Measurements from ENCODE around the gene EID1.
"Not testable (repeated sequence)": the region's sequence is repeated elsewhere in the genome, so short reads cannot be mapped to it uniquely, and the experiment has no call there.

EID1 gene

DNA sequence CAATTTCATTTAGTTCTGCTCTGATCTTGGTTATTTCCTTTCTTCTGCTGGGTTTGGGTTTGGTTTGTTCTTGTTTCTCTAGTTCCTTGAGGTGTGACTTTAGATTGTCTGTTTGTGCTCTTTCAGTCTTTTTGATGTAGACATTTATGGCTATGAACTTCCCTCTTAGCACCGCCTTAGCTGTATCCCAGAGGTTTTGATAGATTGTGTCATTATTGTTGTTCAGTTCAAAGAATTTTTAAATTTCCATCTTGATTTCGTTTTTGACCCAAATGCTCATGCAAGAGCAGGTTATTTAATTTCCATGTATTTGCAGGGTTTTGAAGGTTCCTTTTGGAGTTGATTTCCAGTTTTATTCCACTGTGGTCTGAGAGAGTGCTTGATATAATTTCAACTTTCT lies 32.6 kb downstream of the EID1 start:
- H3K9me3 ChIP-seq (ENCODE audit: insufficient read depth, low read depth, low read length); H3K27me3 ChIP-seq (ENCODE audit: insufficient read depth, low read length); H3K9ac ChIP-seq (ENCODE audit: low read depth, low read length); H3K4me1 ChIP-seq (ENCODE audit: insufficient read depth, low read length); H3K27ac ChIP-seq (ENCODE audit: low read depth, low read length); H3K36me3 ChIP-seq (ENCODE audit: insufficient read depth, low read length); H3K4me3 ChIP-seq (ENCODE audit: low read length): not testable (repeated sequence)
- 85% methylated on average over 2 of the region's 2 CpGs for WGBS

DNA sequence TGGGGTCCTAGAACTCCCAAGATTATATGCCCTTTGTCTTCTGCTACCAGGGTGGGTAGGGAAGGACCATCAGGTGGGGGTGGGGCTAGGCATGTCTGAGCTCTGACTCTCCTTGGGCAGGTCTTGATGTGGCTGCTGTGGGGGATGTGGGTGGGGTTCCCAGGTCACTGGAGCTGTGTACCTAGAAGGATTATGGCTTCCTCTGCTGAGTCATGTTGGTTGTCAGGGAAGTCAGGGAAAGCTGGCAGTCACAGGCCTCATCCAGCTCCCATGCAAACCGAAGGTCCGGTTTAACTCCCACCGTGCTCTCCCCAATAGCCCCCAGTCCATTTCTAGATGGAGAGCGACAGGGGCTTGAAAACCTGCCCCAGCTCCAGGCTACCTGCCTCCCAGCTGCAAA lies 35.2 kb downstream of the EID1 start:
- Histone ChIP-seq H3K4me3 (ENCODE audit: low read length) (no peak overlapping the region), H3K36me3 (ENCODE audit: insufficient read depth, low read length) (no peaks in the 10 kb centered on the region), H3K9me3 (ENCODE audit: insufficient read depth, low read depth, low read length) (no peaks in the 10 kb centered on the region), H3K27me3 (ENCODE audit: insufficient read depth, low read length) (no peaks in the 10 kb centered on the region), H3K9ac (ENCODE audit: low read depth, low read length) (no peak overlapping the region), H3K27ac (ENCODE audit: low read depth, low read length) (no peak overlapping the region), H3K4me1 (ENCODE audit: insufficient read depth, low read length) (no peaks in the 10 kb centered on the region)
- 96% methylated on average over 4 of the region's 4 CpGs for WGBS

DNA sequence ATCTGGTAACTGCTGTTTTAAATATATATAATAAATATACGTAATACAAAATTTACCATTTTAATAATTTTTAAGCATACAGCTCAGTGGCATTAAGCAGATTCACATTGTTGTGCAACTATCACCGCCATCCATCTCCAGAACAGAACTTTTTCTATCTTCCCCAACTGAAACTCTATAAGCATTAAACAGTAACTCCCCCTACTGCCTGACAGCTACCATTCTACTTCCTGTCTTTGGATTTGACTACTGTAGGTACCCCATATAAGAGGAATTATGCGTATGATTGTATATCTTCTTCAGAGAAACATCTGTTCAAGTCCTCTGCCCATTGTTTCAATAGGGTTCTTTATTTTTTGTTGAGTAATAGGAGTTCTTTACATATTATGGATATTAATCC lies 36.8 kb downstream of the EID1 start:
- no peaks in the 10 kb centered on the region for H3K9me3 ChIP-seq (ENCODE audit: insufficient read depth, low read depth, low read length)
- no peak overlapping the region for H3K9ac ChIP-seq (ENCODE audit: low read depth, low read length)
- WGBS = 95% methylated on average over 2 of the region's 3 CpGs
- H3K27ac ChIP-seq (ENCODE audit: low read depth, low read length) = no peak overlapping the region
- H3K27me3 ChIP-seq (ENCODE audit: insufficient read depth, low read length) = no peaks in the 10 kb centered on the region
- H3K4me1 ChIP-seq (ENCODE audit: insufficient read depth, low read length) = no peaks in the 10 kb centered on the region
- H3K4me3 ChIP-seq (ENCODE audit: low read length) = no peak overlapping the region
- no peaks in the 10 kb centered on the region for H3K36me3 ChIP-seq (ENCODE audit: insufficient read depth, low read length)

DNA sequence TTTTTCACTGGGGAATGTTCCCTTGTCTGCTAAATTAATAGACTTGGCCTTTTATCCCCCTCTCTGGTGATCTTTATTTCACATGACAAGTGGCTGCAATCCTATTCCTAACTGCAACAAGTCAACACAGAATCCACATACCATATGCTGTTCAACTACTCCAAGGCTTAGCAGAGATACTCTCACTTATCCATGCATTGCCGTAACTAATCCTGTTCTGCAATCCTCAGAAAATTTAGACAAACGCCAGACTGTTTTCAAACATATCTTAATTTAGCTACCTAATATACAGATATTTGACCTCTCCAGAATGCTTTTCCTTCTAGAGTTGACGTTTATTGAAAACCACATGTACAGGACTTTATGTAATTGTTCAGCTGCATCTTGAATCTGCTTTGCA lies 37.9 kb downstream of the EID1 start:
- no peaks in the 10 kb centered on the region for H3K36me3 ChIP-seq (ENCODE audit: insufficient read depth, low read length)
- no peaks in the 10 kb centered on the region for H3K27me3 ChIP-seq (ENCODE audit: insufficient read depth, low read length)
- H3K27ac ChIP-seq (ENCODE audit: low read depth, low read length) = no peak overlapping the region
- 87% methylated on average over 3 of the region's 3 CpGs for WGBS
- no peaks in the 10 kb centered on the region for H3K4me1 ChIP-seq (ENCODE audit: insufficient read depth, low read length)
- no peak overlapping the region for H3K4me3 ChIP-seq (ENCODE audit: low read length)
- H3K9me3 ChIP-seq (ENCODE audit: insufficient read depth, low read depth, low read length) = no peaks in the 10 kb centered on the region
- H3K9ac ChIP-seq (ENCODE audit: low read depth, low read length) = no peak overlapping the region

DNA sequence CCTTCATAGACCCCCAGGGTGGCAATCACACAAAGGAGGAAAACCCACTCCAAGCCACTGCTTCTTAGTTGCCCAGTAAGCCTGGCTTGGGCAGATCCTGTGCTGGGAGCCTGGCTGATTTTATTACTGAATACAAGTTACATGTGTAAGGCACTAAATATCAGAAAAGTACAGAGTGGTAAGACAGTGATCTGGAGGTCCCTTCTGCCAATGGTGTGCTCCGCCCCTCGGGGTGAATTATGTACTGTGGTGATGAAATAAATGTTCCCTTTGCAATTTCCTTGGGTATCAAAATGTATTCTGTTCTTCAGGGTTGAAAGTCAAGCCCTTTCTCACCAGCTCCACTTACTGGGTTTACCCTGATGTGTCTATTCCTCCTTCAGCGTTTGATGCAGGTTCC lies 38.8 kb downstream of the EID1 start:
- Histone ChIP-seq H3K9me3 (ENCODE audit: insufficient read depth, low read depth, low read length) (no peaks in the 10 kb centered on the region), H3K27ac (ENCODE audit: low read depth, low read length) (no peak overlapping the region), H3K4me3 (ENCODE audit: low read length) (no peak overlapping the region), H3K27me3 (ENCODE audit: insufficient read depth, low read length) (no peaks in the 10 kb centered on the region), H3K36me3 (ENCODE audit: insufficient read depth, low read length) (no peaks in the 10 kb centered on the region), H3K4me1 (ENCODE audit: insufficient read depth, low read length) (no peaks in the 10 kb centered on the region), H3K9ac (ENCODE audit: low read depth, low read length) (no peak overlapping the region)
- WGBS = 89% methylated on average over 3 of the region's 3 CpGs

DNA sequence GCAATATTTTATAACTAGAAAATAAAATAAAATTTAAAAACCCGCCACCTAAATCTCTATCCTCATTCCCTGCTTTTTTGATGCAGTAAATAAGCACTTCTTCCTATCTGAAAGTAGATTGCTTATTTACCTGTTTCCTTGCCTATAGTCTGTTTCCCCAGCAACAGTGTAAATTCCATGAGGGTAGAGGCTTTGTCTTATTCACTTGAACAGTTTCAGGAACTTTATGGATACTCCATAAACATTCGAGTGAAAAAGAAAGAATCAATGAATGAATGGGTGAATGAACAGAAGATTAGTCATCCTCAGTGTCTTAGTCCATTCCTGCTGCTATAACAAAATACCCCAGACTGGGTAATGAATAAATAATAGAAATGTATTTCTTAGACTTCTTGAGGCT lies 44.1 kb downstream of the EID1 start:
- Histone ChIP-seq H3K9ac (ENCODE audit: low read depth, low read length) (no peak overlapping the region), H3K27ac (ENCODE audit: low read depth, low read length) (no peak overlapping the region), H3K9me3 (ENCODE audit: insufficient read depth, low read depth, low read length) (no peaks in the 10 kb centered on the region), H3K36me3 (ENCODE audit: insufficient read depth, low read length) (no peaks in the 10 kb centered on the region), H3K4me1 (ENCODE audit: insufficient read depth, low read length) (no peaks in the 10 kb centered on the region), H3K4me3 (ENCODE audit: low read length) (no peak overlapping the region), H3K27me3 (ENCODE audit: insufficient read depth, low read length) (no peaks in the 10 kb centered on the region)
- WGBS = 84% methylated on average over 2 of the region's 2 CpGs

DNA sequence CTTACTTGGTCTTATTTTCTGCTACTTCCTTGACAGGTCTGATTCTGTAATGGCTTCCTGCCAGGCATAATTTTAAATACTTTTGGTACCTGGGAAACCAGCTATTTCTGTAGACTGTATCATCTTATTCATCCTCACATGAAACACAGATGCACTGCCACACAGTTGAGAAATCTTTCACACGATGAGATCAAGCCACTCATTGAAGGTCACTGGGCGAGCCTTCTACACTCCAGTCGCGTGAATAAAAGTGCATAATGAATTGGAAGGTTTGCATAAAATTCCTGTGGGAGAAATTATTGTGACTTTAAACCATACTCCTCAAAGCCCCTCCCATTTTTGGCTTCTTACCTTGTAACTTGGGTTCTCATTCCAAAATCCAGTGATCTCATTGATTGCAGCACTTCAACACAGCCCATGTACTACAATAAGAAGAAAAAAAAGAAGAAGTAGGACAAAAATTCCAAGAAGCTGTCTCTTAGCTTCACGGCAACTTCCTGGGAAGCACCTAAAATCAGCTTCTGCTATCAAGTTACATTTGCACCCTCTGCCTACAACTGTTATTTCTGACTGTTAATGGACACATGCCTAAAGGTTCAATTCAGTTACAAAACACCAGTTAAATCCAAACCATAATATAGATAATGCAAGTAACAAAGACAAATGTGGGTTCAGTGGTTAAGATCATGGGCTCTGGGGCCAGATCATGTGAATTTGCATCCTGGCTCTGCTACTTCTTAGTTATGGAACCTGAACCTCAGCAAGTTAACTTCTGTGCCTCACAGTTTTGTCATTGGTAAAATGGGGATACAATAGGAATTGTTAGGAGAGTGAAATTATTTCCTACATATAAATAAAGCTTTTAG lies 46.8 kb downstream of the EID1 start:
- no peak overlapping the region for H3K27ac ChIP-seq (ENCODE audit: low read depth, low read length)
- H3K27me3 ChIP-seq (ENCODE audit: insufficient read depth, low read length) = no peaks in the 10 kb centered on the region
- H3K9me3 ChIP-seq (ENCODE audit: insufficient read depth, low read depth, low read length) = no peaks in the 10 kb centered on the region
- H3K36me3 ChIP-seq (ENCODE audit: insufficient read depth, low read length) = no peaks in the 10 kb centered on the region
- H3K4me1 ChIP-seq (ENCODE audit: insufficient read depth, low read length) = no peaks in the 10 kb centered on the region
- no peak overlapping the region for H3K9ac ChIP-seq (ENCODE audit: low read depth, low read length)
- 92% methylated on average over 5 of the region's 5 CpGs for WGBS
- no peak overlapping the region for H3K4me3 ChIP-seq (ENCODE audit: low read length)

DNA sequence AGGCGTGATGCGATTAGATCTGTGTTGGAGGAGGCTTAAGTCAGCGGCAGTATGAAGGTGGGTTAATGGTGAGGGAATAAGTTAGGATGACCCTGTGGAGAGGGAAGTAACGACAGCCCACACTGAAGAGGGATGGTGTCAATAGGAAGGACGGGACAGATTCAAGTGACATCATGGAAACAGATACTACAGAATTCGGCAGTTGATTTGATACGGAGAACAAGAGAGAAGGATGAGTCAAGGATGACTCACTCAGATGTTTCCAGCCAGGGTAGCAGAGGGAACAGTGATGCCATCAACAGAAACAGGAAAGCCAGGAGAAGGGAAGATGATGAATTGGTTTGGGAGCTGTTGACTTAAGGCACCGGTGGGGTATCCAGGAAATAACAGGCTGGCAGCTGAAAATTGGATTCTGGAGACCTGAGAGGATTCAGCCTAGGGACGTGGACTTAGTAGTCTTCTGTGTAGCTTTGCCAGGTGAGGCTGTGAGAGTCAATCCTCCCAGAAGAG lies 47.8 kb downstream of the EID1 start:
- no peaks in the 10 kb centered on the region for H3K36me3 ChIP-seq (ENCODE audit: insufficient read depth, low read length)

DNA sequence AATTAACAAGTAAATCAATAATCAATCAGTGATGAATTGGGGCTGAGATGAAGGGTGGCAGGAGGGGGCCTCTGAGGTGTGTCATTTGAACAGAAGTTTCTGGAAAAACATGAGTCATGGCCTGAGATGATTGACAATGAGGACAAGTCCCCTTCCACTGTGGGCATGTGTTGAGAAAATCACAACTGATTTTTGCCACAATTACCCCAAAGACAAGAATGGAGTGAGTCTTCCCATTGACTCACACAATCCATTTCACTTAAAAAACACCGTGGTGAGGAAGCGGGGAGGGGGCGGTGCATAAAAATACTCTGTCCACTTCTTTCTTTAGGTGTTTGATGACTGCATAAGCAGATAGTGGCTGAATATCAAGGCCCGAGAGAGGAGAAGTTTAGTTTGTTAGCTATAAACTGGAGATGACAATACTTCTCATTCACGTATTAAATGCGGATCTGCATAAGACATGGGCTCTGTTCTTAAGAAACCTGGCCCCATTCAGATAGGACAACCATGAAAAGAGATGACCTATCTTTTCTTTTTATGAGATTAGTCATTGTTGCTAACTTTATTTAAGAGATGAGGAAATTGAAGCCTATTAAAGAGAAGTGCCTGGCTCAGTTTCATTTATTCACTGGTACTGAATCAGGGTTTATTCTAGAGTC lies 51.1 kb downstream of the EID1 start:
- Histone ChIP-seq H3K4me3 (ENCODE audit: low read length) (no peak overlapping the region), H3K36me3 (ENCODE audit: insufficient read depth, low read length) (no peaks in the 10 kb centered on the region), H3K9ac (ENCODE audit: low read depth, low read length) (no peak overlapping the region)

More for the DNA sequence above, 47.8 kb downstream of the EID1 start:
- no peaks in the 10 kb centered on the region for H3K9me3 ChIP-seq (ENCODE audit: insufficient read depth, low read depth, low read length)
- H3K4me3 ChIP-seq (ENCODE audit: low read length) = no peak overlapping the region
- H3K4me1 ChIP-seq (ENCODE audit: insufficient read depth, low read length) = no peaks in the 10 kb centered on the region
- no peak overlapping the region for H3K9ac ChIP-seq (ENCODE audit: low read depth, low read length)
- WGBS = 70% methylated on average over 9 of the region's 9 CpGs
- no peak overlapping the region for H3K27ac ChIP-seq (ENCODE audit: low read depth, low read length)
- H3K27me3 ChIP-seq (ENCODE audit: insufficient read depth, low read length) = no peaks in the 10 kb centered on the region

DNA sequence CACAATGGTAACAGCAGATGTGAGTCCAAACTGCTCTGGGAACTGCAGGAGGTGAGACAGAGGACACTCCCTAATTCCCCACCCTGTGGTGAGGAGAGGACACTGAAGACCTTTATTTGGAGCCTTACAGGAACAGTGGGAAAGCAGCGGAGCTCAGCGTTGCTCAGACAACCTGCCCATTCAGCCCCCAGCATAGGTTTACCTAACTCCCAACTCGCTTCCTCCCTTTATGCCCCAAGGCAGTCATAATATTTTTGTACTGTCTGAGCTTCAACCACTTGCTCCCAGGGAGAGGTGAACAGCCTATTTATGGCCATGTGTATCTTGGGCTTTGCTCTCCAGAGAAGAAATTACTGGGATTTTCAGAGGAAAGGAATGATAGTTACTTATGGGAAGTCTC lies 51.7 kb downstream of the EID1 start:
- H3K36me3 ChIP-seq (ENCODE audit: insufficient read depth, low read length) = no peaks in the 10 kb centered on the region
- no peaks in the 10 kb centered on the region for H3K4me1 ChIP-seq (ENCODE audit: insufficient read depth, low read length)
- H3K4me3 ChIP-seq (ENCODE audit: low read length) = no peak overlapping the region
- H3K27me3 ChIP-seq (ENCODE audit: insufficient read depth, low read length) = no peaks in the 10 kb centered on the region
- 80% methylated on average over 3 of the region's 3 CpGs for WGBS
- no peaks in the 10 kb centered on the region for H3K9me3 ChIP-seq (ENCODE audit: insufficient read depth, low read depth, low read length)
- no peak overlapping the region for H3K27ac ChIP-seq (ENCODE audit: low read depth, low read length)
- no peak overlapping the region for H3K9ac ChIP-seq (ENCODE audit: low read depth, low read length)

More for the DNA sequence above, 51.1 kb downstream of the EID1 start:
- H3K9me3 ChIP-seq (ENCODE audit: insufficient read depth, low read depth, low read length) = no peaks in the 10 kb centered on the region
- no peaks in the 10 kb centered on the region for H3K4me1 ChIP-seq (ENCODE audit: insufficient read depth, low read length)
- WGBS = 93% methylated on average over 6 of the region's 6 CpGs
- H3K27ac ChIP-seq (ENCODE audit: low read depth, low read length) = no peak overlapping the region
- no peaks in the 10 kb centered on the region for H3K27me3 ChIP-seq (ENCODE audit: insufficient read depth, low read length)
